ENCODE measurements around the gene PROX2. TPM values are rescaled to one million over a fixed set of nuclear protein-coding genes. Genes with fewer than 3 reads are reported as not detected.

The PROX2 gene
- total and polyA plus RNA-seq, 11 donors, result not detected

DNA sequence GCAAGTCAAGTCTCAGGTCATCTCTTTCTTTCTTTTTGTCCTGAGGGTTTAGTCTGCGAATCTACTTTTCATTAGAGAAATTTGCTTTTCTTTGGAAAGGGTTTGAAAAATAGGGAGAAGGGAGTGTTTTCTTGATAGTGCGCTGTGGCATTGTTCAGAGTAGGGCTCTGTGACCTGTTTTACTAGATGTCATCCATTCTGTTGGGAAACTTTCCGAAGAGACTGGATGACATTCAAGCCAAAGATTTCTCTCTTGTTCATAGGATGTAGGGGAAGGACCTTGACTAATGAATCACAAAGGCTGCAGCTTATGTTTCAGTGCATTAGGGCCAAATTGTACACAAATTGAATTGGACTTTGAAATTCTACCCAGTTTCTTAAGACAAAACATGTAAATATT is 20.5 kb upstream of the PROX2 start:
- TF ChIP-seq, protein P1, sequence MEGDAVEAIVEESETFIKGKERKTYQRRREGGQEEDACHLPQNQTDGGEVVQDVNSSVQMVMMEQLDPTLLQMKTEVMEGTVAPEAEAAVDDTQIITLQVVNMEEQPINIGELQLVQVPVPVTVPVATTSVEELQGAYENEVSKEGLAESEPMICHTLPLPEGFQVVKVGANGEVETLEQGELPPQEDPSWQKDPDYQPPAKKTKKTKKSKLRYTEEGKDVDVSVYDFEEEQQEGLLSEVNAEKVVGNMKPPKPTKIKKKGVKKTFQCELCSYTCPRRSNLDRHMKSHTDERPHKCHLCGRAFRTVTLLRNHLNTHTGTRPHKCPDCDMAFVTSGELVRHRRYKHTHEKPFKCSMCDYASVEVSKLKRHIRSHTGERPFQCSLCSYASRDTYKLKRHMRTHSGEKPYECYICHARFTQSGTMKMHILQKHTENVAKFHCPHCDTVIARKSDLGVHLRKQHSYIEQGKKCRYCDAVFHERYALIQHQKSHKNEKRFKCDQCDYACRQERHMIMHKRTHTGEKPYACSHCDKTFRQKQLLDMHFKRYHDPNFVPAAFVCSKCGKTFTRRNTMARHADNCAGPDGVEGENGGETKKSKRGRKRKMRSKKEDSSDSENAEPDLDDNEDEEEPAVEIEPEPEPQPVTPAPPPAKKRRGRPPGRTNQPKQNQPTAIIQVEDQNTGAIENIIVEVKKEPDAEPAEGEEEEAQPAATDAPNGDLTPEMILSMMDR (IDR thresholded peaks at IDR 0.05), result no peak
- TF ChIP-seq POLR2A (IDR thresholded peaks at IDR 0.05), result no peak
- no peaks in the 10 kb centered on the region for H3K27me3 ChIP-seq
- ATAC-seq, result peak in 1 of 4 donors; percentile 66
- H3K27ac ChIP-seq, result peak overlapping the region in 5 of 12 donors; percentile 1 to 62 (median 22)
- peaks cover 4 to 100% (median 99%) of the 10 kb centered on the region in 9 donors for H3K36me3 ChIP-seq
- H3K9me3 ChIP-seq, result no peaks in the 10 kb centered on the region
- no peak overlapping the region for H3K4me3 ChIP-seq
- WGBS, 4 donors, result 81 to 93% (median 86%) methylated on average over 3 of the region's 3 CpGs
- peaks cover 0 to 26% (median 8%) of the 10 kb centered on the region in 12 donors for H3K4me1 ChIP-seq
- no peak for DNase-seq
- intact Hi-C loops (cut with DNase I), result no loop called here

DNA sequence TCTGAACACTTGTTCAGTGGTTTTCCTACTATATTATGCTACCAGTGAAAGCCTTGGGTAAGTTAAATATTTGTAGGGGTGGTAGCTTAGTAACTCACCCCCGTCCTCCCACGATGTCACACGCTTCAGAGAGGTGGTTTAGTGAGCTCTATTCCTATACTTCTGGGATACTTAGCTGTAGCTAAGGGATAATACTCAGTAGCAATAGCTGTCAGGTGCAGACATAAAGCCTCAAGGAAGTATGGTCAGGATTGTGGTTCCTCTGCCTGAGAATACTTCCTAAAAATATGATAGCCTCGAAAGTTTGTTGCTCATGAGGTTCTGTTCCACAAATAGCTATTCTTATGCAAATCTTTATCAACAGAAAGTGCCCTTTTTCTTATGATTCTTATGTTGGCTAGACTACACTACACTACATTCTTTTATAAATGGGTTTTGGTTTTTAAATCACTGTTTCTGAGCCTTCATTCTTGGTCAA is 17.7 kb upstream of the PROX2 start:
- WGBS, 4 donors, result 61 to 85% (median 72%) methylated on average over 4 of the region's 4 CpGs
- intact Hi-C loops (cut with DNase I), result no loop called here
- no peak for DNase-seq
- no peak for ATAC-seq
- no peak overlapping the region for H3K4me3 ChIP-seq
- H3K4me1 ChIP-seq, result peaks cover 0 to 26% (median 10%) of the 10 kb centered on the region in 12 donors
- H3K27me3 ChIP-seq, result no peaks in the 10 kb centered on the region
- H3K9me3 ChIP-seq, result no peaks in the 10 kb centered on the region
- TF ChIP-seq, protein P1 (IDR thresholded peaks at IDR 0.05), result no peak
- no peak for TF ChIP-seq POLR2A (IDR thresholded peaks at IDR 0.05)
- H3K36me3 ChIP-seq, result peaks cover 4 to 100% (median 97%) of the 10 kb centered on the region in 9 donors
- H3K27ac ChIP-seq, result peak overlapping the region in 1 of 12 donors; percentile 40

DNA sequence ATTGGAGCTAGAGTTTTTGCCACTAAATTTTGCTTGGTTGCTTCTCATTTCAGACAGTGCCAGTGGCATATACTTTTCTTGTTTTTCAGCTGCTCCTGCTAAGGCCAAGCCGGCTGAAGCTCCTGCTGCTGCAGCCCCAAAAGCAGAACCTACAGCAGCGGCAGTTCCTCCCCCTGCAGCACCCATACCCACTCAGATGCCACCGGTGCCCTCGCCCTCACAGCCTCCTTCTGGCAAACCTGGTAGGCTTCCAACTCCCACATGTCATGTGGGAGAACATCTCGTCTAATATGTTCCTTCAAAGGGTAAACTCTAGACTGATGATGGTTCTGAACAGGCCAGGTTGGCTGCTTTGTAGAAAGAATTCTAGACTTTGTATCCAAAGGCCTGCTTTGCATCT is 16.8 kb upstream of the PROX2 start:
- no peak for TF ChIP-seq POLR2A (IDR thresholded peaks at IDR 0.05)
- TF ChIP-seq, protein P1 (IDR thresholded peaks at IDR 0.05), result no peak
- intact Hi-C loops (cut with DNase I), result no loop called here
- ATAC-seq (no peak), DNase-seq (no peak)
- peaks cover 4 to 100% (median 93%) of the 10 kb centered on the region in 9 donors for H3K36me3 ChIP-seq
- no peak overlapping the region for H3K27ac ChIP-seq
- 61 to 76% (median 71%) methylated on average over 5 of the region's 5 CpGs for WGBS, 4 donors
- H3K4me3 ChIP-seq, result no peak overlapping the region
- H3K9me3 ChIP-seq, result no peaks in the 10 kb centered on the region
- no peaks in the 10 kb centered on the region for H3K27me3 ChIP-seq
- peaks cover 0 to 35% (median 17%) of the 10 kb centered on the region in 12 donors for H3K4me1 ChIP-seq

DNA sequence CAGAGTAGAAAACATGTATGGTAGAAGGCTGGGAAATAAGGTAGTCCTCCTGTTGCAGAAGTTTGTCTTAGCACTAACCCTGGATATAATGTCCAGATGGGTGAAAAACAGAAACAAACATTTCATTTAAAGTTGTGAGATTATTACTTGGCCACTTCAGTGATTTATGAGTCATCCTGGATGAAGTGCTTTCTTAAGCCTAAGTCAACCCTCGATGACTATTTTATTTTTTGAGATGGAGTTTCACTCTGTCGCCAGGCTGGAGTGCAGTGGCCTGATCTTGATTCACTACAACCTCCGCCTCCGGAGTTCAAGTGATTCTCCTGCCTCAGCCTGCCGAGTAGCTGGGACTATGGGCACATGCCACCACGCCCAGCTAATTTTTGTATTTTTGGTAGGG is 15.9 kb upstream of the PROX2 start:
- intact Hi-C loops (cut with DNase I), result no loop called here

More for the DNA sequence above, 15.9 kb upstream of the PROX2 start:
- Histone ChIP-seq H3K27ac (peak overlapping the region in 2 of 12 donors; percentile 13 to 23), H3K4me1 (peaks cover 0 to 43% (median 18%) of the 10 kb centered on the region in 12 donors), H3K9me3 (no peaks in the 10 kb centered on the region), H3K36me3 (peaks cover 2 to 99% (median 93%) of the 10 kb centered on the region in 9 donors), H3K27me3 (no peaks in the 10 kb centered on the region), H3K4me3 (no peak overlapping the region)
- WGBS, 4 donors, result 80 to 92% (median 90%) methylated on average over 6 of the region's 6 CpGs
- ATAC-seq (peak in 2 of 4 donors; percentile 25 to 34), DNase-seq (no peak)
- no peak for TF ChIP-seq POLR2A (IDR thresholded peaks at IDR 0.05)
- TF ChIP-seq, protein P1 (IDR thresholded peaks at IDR 0.05), result no peak

Measured in heart left ventricle (tissue), 16 donors.